ENCODE data around the gene SMARCA1. TPM values are rescaled to one million over a fixed set of nuclear protein-coding genes. Genes with fewer than 3 reads are reported as not detected.

Gene SMARCA1
- total and polyA plus RNA-seq, 2 of the 13 experiments (the other 11 are each of a cell fraction or from before 2014, with no cell fraction given), result 97.7 to 145 TPM

DNA sequence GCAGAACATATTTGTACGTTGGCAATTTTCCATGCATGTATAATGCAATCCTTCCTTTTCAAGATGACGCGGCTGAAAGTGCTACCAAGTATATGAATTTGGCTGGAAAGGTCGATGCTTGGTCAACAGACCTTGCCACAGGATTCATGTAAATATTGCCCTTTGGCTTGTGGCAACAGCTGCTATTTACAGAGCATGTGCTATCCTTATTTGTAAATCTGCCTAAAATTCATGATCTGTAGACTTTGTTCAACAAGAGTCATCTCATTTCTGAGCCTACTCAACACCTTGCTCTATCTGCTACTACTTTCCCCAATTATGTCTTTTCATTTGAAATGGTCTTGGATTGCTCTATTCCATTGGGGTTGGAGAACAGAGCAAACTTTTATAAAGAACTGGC is 1.9 kb upstream of the SMARCA1 start (continued):
- TF ChIP-seq NR0B2 (CRISPR knock-in tag; IDR thresholded peaks at IDR 0.05) (no peak), MATR3 (CRISPR knock-in tag; IDR thresholded peaks at IDR 0.05) (no peak), E2F1 (CRISPR knock-in tag; IDR thresholded peaks at IDR 0.05) (no peak), ATF1 (CRISPR knock-in tag; IDR thresholded peaks at IDR 0.05) (0 out of 2 replicates have a peak, but pooled peaks have one; percentile 52), ZBTB7A (CRISPR knock-in tag; IDR thresholded peaks at IDR 0.05) (no peak), DMAP1 (CRISPR knock-in tag; IDR thresholded peaks at IDR 0.05) (peak; percentile 51; the same call in 1 of the 2 replicates), HIVEP1 (CRISPR knock-in tag; IDR thresholded peaks at IDR 0.05) (no peak), ZNF841 (CRISPR knock-in tag; IDR thresholded peaks at IDR 0.05; ENCODE audit: borderline replicate concordance) (no peak), ZMYM4 (CRISPR knock-in tag; IDR thresholded peaks at IDR 0.05) (0 out of 2 replicates have a peak, but pooled peaks have one; percentile 35), SIX1 (CRISPR knock-in tag; IDR thresholded peaks at IDR 0.05; ENCODE audit: borderline replicate concordance) (peak; percentile 84; the same call in 1 of the 2 replicates), ZNF501 (CRISPR knock-in tag; IDR thresholded peaks at IDR 0.05) (no peak), AGO1 (IDR thresholded peaks at IDR 0.05; ENCODE audit: low read depth, low read length, poor library complexity, severe bottlenecking) (no peak), HHEX (CRISPR knock-in tag; IDR thresholded peaks at IDR 0.05) (peak; percentile 92), ZNF605 (CRISPR knock-in tag; IDR thresholded peaks at IDR 0.05) (no peak), KLF11 (CRISPR knock-in tag; IDR thresholded peaks at IDR 0.05) (no peak), ATM (IDR thresholded peaks at IDR 0.05; ENCODE audit: borderline replicate concordance) (no peak), KMT2B (CRISPR knock-in tag; IDR thresholded peaks at IDR 0.05) (no peak), KDM6A (CRISPR knock-in tag; IDR thresholded peaks at IDR 0.05; ENCODE audit: low read depth) (peak; percentile 79; the same call in 1 of the 2 replicates), PHF8 (CRISPR knock-in tag; IDR thresholded peaks at IDR 0.05) (no peak)
- TF ChIP-seq, protein P1, sequence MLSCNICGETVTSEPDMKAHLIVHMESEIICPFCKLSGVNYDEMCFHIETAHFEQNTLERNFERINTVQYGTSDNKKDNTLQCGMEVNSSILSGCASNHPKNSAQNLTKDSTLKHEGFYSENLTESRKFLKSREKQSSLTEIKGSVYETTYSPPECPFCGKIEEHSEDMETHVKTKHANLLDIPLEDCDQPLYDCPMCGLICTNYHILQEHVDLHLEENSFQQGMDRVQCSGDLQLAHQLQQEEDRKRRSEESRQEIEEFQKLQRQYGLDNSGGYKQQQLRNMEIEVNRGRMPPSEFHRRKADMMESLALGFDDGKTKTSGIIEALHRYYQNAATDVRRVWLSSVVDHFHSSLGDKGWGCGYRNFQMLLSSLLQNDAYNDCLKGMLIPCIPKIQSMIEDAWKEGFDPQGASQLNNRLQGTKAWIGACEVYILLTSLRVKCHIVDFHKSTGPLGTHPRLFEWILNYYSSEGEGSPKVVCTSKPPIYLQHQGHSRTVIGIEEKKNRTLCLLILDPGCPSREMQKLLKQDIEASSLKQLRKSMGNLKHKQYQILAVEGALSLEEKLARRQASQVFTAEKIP (CRISPR knock-in tag; IDR thresholded peaks at IDR 0.05; ENCODE audit: borderline replicate concordance), result no peak
- TF ChIP-seq, protein P2, sequence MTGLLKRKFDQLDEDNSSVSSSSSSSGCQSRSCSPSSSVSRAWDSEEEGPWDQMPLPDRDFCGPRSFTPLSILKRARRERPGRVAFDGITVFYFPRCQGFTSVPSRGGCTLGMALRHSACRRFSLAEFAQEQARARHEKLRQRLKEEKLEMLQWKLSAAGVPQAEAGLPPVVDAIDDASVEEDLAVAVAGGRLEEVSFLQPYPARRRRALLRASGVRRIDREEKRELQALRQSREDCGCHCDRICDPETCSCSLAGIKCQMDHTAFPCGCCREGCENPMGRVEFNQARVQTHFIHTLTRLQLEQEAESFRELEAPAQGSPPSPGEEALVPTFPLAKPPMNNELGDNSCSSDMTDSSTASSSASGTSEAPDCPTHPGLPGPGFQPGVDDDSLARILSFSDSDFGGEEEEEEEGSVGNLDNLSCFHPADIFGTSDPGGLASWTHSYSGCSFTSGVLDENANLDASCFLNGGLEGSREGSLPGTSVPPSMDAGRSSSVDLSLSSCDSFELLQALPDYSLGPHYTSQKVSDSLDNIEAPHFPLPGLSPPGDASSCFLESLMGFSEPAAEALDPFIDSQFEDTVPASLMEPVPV (CRISPR knock-in tag; IDR thresholded peaks at IDR 0.05), result no peak
- TF ChIP-seq, protein P3, sequence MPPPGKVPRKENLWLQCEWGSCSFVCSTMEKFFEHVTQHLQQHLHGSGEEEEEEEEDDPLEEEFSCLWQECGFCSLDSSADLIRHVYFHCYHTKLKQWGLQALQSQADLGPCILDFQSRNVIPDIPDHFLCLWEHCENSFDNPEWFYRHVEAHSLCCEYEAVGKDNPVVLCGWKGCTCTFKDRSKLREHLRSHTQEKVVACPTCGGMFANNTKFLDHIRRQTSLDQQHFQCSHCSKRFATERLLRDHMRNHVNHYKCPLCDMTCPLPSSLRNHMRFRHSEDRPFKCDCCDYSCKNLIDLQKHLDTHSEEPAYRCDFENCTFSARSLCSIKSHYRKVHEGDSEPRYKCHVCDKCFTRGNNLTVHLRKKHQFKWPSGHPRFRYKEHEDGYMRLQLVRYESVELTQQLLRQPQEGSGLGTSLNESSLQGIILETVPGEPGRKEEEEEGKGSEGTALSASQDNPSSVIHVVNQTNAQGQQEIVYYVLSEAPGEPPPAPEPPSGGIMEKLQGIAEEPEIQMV (CRISPR knock-in tag; IDR thresholded peaks at IDR 0.05; ENCODE audit: low read depth), result no peak
- TF ChIP-seq, protein P4, sequence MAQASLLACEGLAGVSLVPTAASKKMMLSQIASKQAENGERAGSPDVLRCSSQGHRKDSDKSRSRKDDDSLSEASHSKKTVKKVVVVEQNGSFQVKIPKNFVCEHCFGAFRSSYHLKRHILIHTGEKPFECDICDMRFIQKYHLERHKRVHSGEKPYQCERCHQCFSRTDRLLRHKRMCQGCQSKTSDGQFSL (CRISPR knock-in tag; IDR thresholded peaks at IDR 0.05), result no peak
- TF ChIP-seq, protein P5, sequence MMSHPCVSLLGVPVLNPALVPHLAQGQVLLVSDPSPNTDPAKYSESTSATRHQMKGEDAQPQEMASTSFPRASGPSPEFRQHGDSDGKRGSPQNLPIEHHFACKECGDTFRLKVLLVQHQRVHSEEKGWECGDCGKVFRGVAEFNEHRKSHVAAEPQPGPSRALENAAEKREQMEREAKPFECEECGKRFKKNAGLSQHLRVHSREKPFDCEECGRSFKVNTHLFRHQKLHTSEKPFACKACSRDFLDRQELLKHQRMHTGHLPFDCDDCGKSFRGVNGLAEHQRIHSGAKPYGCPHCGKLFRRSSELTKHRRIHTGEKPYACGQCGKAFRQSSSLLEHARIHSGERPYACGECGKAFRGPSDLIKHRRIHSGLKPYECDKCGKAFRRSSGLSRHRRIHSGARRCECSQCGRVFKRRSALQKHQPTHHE (CRISPR knock-in tag; IDR thresholded peaks at IDR 0.05; ENCODE audit: borderline replicate concordance), result no peak
